Esophagus (tissue), 2 donors: ENCODE results near the gene CCM2. TPM values are rescaled to one million over a fixed set of nuclear protein-coding genes. Genes with fewer than 3 reads are reported as not detected.
"Not testable (repeated sequence)": the region's sequence is repeated elsewhere in the genome, so short reads cannot be mapped to it uniquely, and the experiment has no call there.

Source experiments
- H3K27ac ChIP-seq, 2 donors: one replicate each; pipeline ENCODE4 v1.5.1; 2013; ENCODE audit warnings: low read depth in 2 of 2, mild to moderate bottlenecking in 2 of 2, inconsistent platforms in 1 of 2, low read length in 1 of 2, moderate library complexity in 1 of 2
- H3K27me3 ChIP-seq, 2 donors: one replicate each; pipeline ENCODE4 v1.6.1; 2013; ENCODE audit warnings: low read length in 2 of 2, control low read depth in 1 of 2, mild to moderate bottlenecking in 1 of 2; ENCODE audit not compliant: insufficient read depth in 2 of 2, control insufficient read depth in 1 of 2
- H3K36me3 ChIP-seq, 2 donors: one replicate each; pipeline ENCODE4 v1.6.1; 2013; ENCODE audit warnings: low read length in 1 of 2; ENCODE audit not compliant: control insufficient read depth in 2 of 2, insufficient read depth in 2 of 2
- H3K4me1 ChIP-seq, 2 donors: one replicate each; pipeline ENCODE4 v1.6.1; 2013; ENCODE audit warnings: low read length in 1 of 2; ENCODE audit not compliant: control insufficient read depth in 2 of 2, insufficient read depth in 2 of 2
- H3K4me3 ChIP-seq, 2 donors: one replicate each; pipeline ENCODE4 v1.5.1; 2013; ENCODE audit warnings: low read length in 2 of 2, mild to moderate bottlenecking in 2 of 2, low read depth in 1 of 2, moderate library complexity in 1 of 2
- H3K9me3 ChIP-seq, 2 donors: one replicate each; pipeline ENCODE4 v1.6.1; 2013; ENCODE audit warnings: mild to moderate bottlenecking in 2 of 2, low read depth in 1 of 2, low read length in 1 of 2, moderate library complexity in 1 of 2; ENCODE audit not compliant: control insufficient read depth in 2 of 2, insufficient read depth in 1 of 2
- WGBS, 2 donors: extraction: QIAGEN DNeasy Blood & Tissue Kit; methylation state at CpG; one replicate each; pipeline ENCODE4 v1.1.7; 2013; 5-methylcytosine and 5-hydroxymethylcytosine counted together
- polyA plus RNA-seq, 2 donors: library from polyadenylated mRNA; stranded (reverse); fragments of 200-250 nt; gene quantifications; one replicate each; pipeline ENCODE4 v1.2.3, GENCODE V29; 2013
- donor health status: healthy with polysubstance abuse.
- donor health status: Bipolar disorder and iron deficiency.

Gene CCM2
- polyA plus RNA-seq, 2 donors: 20.2 to 24.0 TPM

GRCh38 chr7:44987996-44988395 is 12.0 kb upstream of the CCM2 start:
- no peaks in the 10 kb centered on the region for H3K27me3 ChIP-seq
- H3K36me3 ChIP-seq: peaks cover 3 to 8% of the 10 kb centered on the region in 2 donors
- H3K4me1 ChIP-seq: peaks cover 0 to 4% of the 10 kb centered on the region in 2 donors
- 78 to 82% methylated on average over 10 of the region's 10 CpGs for WGBS, 2 donors
- H3K27ac ChIP-seq: no peak overlapping the region
- H3K9me3 ChIP-seq: no peaks in the 10 kb centered on the region
- H3K4me3 ChIP-seq: no peak overlapping the region

GRCh38 chr7:44988701-44989100 is 11.3 kb upstream of the CCM2 start:
- no peak overlapping the region for H3K4me3 ChIP-seq
- WGBS, 2 donors: 83 to 92% methylated on average over 4 of the region's 4 CpGs
- H3K27ac ChIP-seq: no peak overlapping the region
- H3K9me3 ChIP-seq: no peaks in the 10 kb centered on the region
- peaks cover 0 to 3% of the 10 kb centered on the region in 2 donors for H3K4me1 ChIP-seq
- no peaks in the 10 kb centered on the region for H3K27me3 ChIP-seq
- H3K36me3 ChIP-seq: peaks cover 1 to 7% of the 10 kb centered on the region in 2 donors

- Histone ChIP-seq H3K4me1 (peaks cover 0 to 2% of the 10 kb centered on the region in 2 donors), H3K27me3 (no peaks in the 10 kb centered on the region), H3K4me3 (no peak overlapping the region), H3K36me3 (peaks cover 0 to 2% of the 10 kb centered on the region in 2 donors), H3K27ac (no peak overlapping the region), H3K9me3 (no peaks in the 10 kb centered on the region)
- WGBS, 2 donors: 95 to 96% methylated on average over 3 of the region's 3 CpGs
Measured at GRCh38 chr7:44989132-44989531, 10.9 kb upstream of the CCM2 start.

- no peaks in the 10 kb centered on the region for H3K27me3 ChIP-seq
- H3K9me3 ChIP-seq: no peaks in the 10 kb centered on the region
- H3K4me1 ChIP-seq: no peaks in the 10 kb centered on the region
- H3K4me3 ChIP-seq: no peak overlapping the region
- 64 to 65% methylated on average over 9 of the region's 9 CpGs for WGBS, 2 donors
- no peak overlapping the region for H3K27ac ChIP-seq
- no peaks in the 10 kb centered on the region for H3K36me3 ChIP-seq
Measured at GRCh38 chr7:44990109-44991023, 9.6 kb upstream of the CCM2 start.

GRCh38 chr7:44992004-44992795 is 7.8 kb upstream of the CCM2 start:
- H3K27me3 ChIP-seq, H3K27ac ChIP-seq, H3K9me3 ChIP-seq, H3K36me3 ChIP-seq, H3K4me3 ChIP-seq, H3K4me1 ChIP-seq: not testable (repeated sequence)
- 89 to 90% methylated on average over 17 to 20 of the region's 21 CpGs for WGBS, 2 donors

- no peak overlapping the region for H3K4me3 ChIP-seq
- H3K36me3 ChIP-seq: no peaks in the 10 kb centered on the region
- WGBS, 2 donors: 80% methylated on average over 5 of the region's 5 CpGs
- H3K9me3 ChIP-seq: no peaks in the 10 kb centered on the region
- H3K4me1 ChIP-seq: no peaks in the 10 kb centered on the region
- H3K27ac ChIP-seq: no peak overlapping the region
- no peaks in the 10 kb centered on the region for H3K27me3 ChIP-seq
Measured at GRCh38 chr7:44994877-44995554, 5.0 kb upstream of the CCM2 start.

- Histone ChIP-seq H3K27ac (no peak overlapping the region), H3K27me3 (no peaks in the 10 kb centered on the region), H3K36me3 (no peaks in the 10 kb centered on the region), H3K4me1 (no peaks in the 10 kb centered on the region), H3K4me3 (no peak overlapping the region), H3K9me3 (no peaks in the 10 kb centered on the region)
- 83 to 93% methylated on average over 8 of the region's 8 CpGs for WGBS, 2 donors
Measured at GRCh38 chr7:44995555-44996493, 4.2 kb upstream of the CCM2 start.

GRCh38 chr7:44998153-44998871 is 1.7 kb upstream of the CCM2 start:
- Histone ChIP-seq H3K9me3 (no peaks in the 10 kb centered on the region), H3K4me3 (no peak overlapping the region)

More at GRCh38 chr7:44998153-44998871, 1.7 kb upstream of the CCM2 start:
- Histone ChIP-seq H3K27me3 (no peaks in the 10 kb centered on the region), H3K36me3 (no peaks in the 10 kb centered on the region), H3K4me1 (peaks cover 0 to 7% of the 10 kb centered on the region in 2 donors), H3K27ac (no peak overlapping the region)
- WGBS, 2 donors: 89 to 91% methylated on average over 4 of the region's 4 CpGs
